ENCODE results near the gene MIER2.

- no peak for TF ChIP-seq CTCF (IDR thresholded peaks at IDR 0.05)
- no peak for TF ChIP-seq CHD2 (IDR thresholded peaks at IDR 0.05; ENCODE audit: low read length, partially characterized antibody)
- no peak for TF ChIP-seq POLR2A (IDR thresholded peaks at IDR 0.05; ENCODE audit: low read length)
- TF ChIP-seq EHF (CRISPR knock-in tag; IDR thresholded peaks at IDR 0.05) = no peak
- no peak for TF ChIP-seq RCOR1 (IDR thresholded peaks at IDR 0.05; ENCODE audit: low read depth, low read length)
- TF ChIP-seq ZC3H11A (IDR thresholded peaks at IDR 0.05) = no peak
- no peak for TF ChIP-seq EHMT2 (IDR thresholded peaks at IDR 0.05; ENCODE audit: low read depth)
- no peak for TF ChIP-seq KDM1A (IDR thresholded peaks at IDR 0.05; ENCODE audit: low read depth)
- no peak for TF ChIP-seq ZFP36 (IDR thresholded peaks at IDR 0.05; ENCODE audit: borderline replicate concordance, partially characterized antibody)
- TF ChIP-seq CBX2 (IDR thresholded peaks at IDR 0.05; ENCODE audit: borderline replicate concordance, low read depth) = no peak
Observed at GRCh38 chr19:343451-343931, 1.1 kb downstream of the MIER2 start.

All from A549 (cell line).